Esophagus squamous epithelium (tissue), 5 donors: ENCODE data around the gene MYOZ2. TPM values are rescaled to one million over a fixed set of nuclear protein-coding genes. Genes with fewer than 3 reads are reported as not detected.

Experiments used
- DNase-seq: peaks from one replicate; lab custom pipeline; 2025; lab: John Stamatoyannopoulos, UW
- H3K27ac ChIP-seq, 4 donors: fragments of 200-600 bp; sonication (generic); one replicate each; pipeline ENCODE4 v1.5.1; 2016 to 2019; ENCODE audit warnings: mild to moderate bottlenecking in 1 of 4
- H3K27me3 ChIP-seq, 4 donors: fragments of 200-600 bp; sonication (generic); 1 replicate in 3 of 4; 2 replicates in 1 of 4; pipeline versions ENCODE4 v1.5.1 to v1.6.0; 2017 to 2021; ENCODE audit warnings: antibody characterized with exemption in 1 of 4
- H3K36me3 ChIP-seq, 3 donors: fragments of 200-600 bp; sonication (generic); one replicate each; pipeline ENCODE4 v1.5.1; 2016 to 2019
- H3K4me1 ChIP-seq, 3 donors: fragments of 200-600 bp; sonication (generic); one replicate each; pipeline ENCODE4 v1.5.1; 2017 to 2019
- H3K4me3 ChIP-seq, 4 donors: fragments of 200-600 bp; sonication (generic); 1 replicate in 3 of 4; 2 replicates in 1 of 4; pipeline ENCODE4 v1.5.1; 2016 to 2019; ENCODE audit warnings: mild to moderate bottlenecking in 2 of 4, moderate library complexity in 1 of 4
- H3K9me3 ChIP-seq, 3 donors: fragments of 200-600 bp; sonication (generic); one replicate each; pipeline ENCODE4 v1.5.1; 2016 to 2019
- POLR2A ChIP-seq, 4 donors: fragments of 450-650 bp; IDR thresholded peaks; one replicate each; pipeline ENCODE4 v1.6.1; 2017; ENCODE audit warnings: antibody characterized with exemption in 4 of 4, mild to moderate bottlenecking in 4 of 4, moderate library complexity in 3 of 4
- WGBS, 2 donors: methylation state at CpG; one replicate each; pipeline ENCODE4 v1.1.5; 2018; 5-methylcytosine and 5-hydroxymethylcytosine counted together
- intact Hi-C: fragments of 100-400 bp; cut with DNase I; formaldehyde crosslinking; loops from one replicate; pipeline ENCODE4 v1.15.0; 2022
- total RNA-seq, 4 donors: library from RNA; depleted of rRNA; stranded (reverse); fragments of >200 nt; gene quantifications; one replicate each; pipeline ENCODE4 v1.1.0, GENCODE V29; 2016
- TF ChIP-seq, protein P1 (sequence below), 6 experiments: fragments of 450-650 bp in 4 of 6; fragments of 200-600 bp in 2 of 6; sonication (generic) in 2 of 6; IDR thresholded peaks; one replicate each; pipeline ENCODE4 v1.5.1; 2016 to 2019; ENCODE audit warnings: antibody characterized with exemption in 6 of 6, mild to moderate bottlenecking in 4 of 6, moderate library complexity in 4 of 6
- donor health status: DM: yes; HTN: yes; CAD: no.

Gene MYOZ2
- total RNA-seq, 4 donors from 2014 or later: not detected

GRCh38 chr4:119221412-119221811, 85.8 kb downstream of the MYOZ2 start:
- no peak overlapping the region for H3K4me3 ChIP-seq
- TF ChIP-seq, protein P1, sequence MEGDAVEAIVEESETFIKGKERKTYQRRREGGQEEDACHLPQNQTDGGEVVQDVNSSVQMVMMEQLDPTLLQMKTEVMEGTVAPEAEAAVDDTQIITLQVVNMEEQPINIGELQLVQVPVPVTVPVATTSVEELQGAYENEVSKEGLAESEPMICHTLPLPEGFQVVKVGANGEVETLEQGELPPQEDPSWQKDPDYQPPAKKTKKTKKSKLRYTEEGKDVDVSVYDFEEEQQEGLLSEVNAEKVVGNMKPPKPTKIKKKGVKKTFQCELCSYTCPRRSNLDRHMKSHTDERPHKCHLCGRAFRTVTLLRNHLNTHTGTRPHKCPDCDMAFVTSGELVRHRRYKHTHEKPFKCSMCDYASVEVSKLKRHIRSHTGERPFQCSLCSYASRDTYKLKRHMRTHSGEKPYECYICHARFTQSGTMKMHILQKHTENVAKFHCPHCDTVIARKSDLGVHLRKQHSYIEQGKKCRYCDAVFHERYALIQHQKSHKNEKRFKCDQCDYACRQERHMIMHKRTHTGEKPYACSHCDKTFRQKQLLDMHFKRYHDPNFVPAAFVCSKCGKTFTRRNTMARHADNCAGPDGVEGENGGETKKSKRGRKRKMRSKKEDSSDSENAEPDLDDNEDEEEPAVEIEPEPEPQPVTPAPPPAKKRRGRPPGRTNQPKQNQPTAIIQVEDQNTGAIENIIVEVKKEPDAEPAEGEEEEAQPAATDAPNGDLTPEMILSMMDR (IDR thresholded peaks at IDR 0.05): no peak
- TF ChIP-seq POLR2A (IDR thresholded peaks at IDR 0.05): no peak
- H3K27me3 ChIP-seq: no peaks in the 10 kb centered on the region
- peaks cover 0 to 88% (median 6%) of the 10 kb centered on the region in 3 donors for H3K36me3 ChIP-seq
- H3K9me3 ChIP-seq: no peaks in the 10 kb centered on the region
- H3K27ac ChIP-seq: no peak overlapping the region
- WGBS, 2 donors: 89 to 95% methylated on average over 4 of the region's 4 CpGs
- peaks cover 0 to 10% (median 2%) of the 10 kb centered on the region in 3 donors for H3K4me1 ChIP-seq
- no peak for DNase-seq
- intact Hi-C loops: no loop called here

GRCh38 chr4:119227690-119228089, 92.1 kb downstream of the MYOZ2 start:
- H3K4me3 ChIP-seq: no peak overlapping the region
- no peak overlapping the region for H3K27ac ChIP-seq
- DNase-seq: no peak
- H3K9me3 ChIP-seq: no peaks in the 10 kb centered on the region
- peaks cover 0 to under 1% (median 0%) of the 10 kb centered on the region in 3 donors for H3K4me1 ChIP-seq
- intact Hi-C loops: no loop called here
- no peaks in the 10 kb centered on the region for H3K27me3 ChIP-seq
- H3K36me3 ChIP-seq: peaks cover 0 to 64% (median 0%) of the 10 kb centered on the region in 3 donors
- no peak for TF ChIP-seq POLR2A (IDR thresholded peaks at IDR 0.05)
- TF ChIP-seq, protein P1 (IDR thresholded peaks at IDR 0.05): no peak

GRCh38 chr4:119228406-119228805, 92.8 kb downstream of the MYOZ2 start:
- H3K4me3 ChIP-seq: no peak overlapping the region
- no peak for DNase-seq
- H3K27ac ChIP-seq: no peak overlapping the region
- H3K9me3 ChIP-seq: no peaks in the 10 kb centered on the region
- intact Hi-C loops: no loop called here
- H3K4me1 ChIP-seq: peaks cover 0 to 8% (median 2%) of the 10 kb centered on the region in 3 donors
- peaks cover 0 to 57% (median 0%) of the 10 kb centered on the region in 3 donors for H3K36me3 ChIP-seq
- no peak for TF ChIP-seq POLR2A (IDR thresholded peaks at IDR 0.05)
- TF ChIP-seq, protein P1 (IDR thresholded peaks at IDR 0.05): no peak
- H3K27me3 ChIP-seq: no peaks in the 10 kb centered on the region
- 93 to 98% methylated on average over 3 of the region's 3 CpGs for WGBS, 2 donors

DNA sequence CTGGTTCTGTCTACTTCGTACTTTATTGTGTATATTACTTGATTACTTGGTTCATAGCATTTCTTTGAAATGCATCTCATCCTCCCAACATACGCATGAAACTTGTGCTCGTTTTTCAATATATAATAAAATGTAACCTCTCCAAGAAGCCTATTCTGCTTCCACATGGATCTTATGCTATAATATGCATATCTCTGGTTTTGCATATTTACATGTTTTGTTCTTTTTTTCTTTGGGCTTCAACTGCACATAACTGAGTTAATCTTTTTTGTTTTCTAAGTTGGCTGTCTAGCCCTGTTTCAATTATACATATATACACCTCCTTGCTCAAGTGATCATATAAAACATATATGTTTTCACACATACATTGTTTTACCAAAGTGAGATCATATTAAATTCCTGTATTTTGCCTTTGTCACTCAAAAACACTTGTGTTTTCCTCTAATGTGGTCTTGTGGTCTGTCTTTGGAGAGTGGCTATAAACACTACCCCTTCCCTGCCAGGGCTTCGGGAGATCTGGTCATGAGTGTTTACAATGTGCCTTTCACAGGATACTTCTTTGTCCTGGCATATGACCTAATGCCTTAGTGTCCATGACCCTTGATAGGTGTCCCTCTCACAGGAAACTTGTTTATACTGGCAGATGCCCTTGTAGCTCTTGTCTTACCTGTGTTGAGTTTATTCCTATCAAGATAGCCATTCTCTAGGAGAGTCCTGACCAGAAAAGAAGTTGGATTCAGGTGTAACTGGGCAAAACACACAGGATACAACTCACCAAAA, 94.5 kb downstream of the MYOZ2 start:
- Histone ChIP-seq H3K27me3 (no peaks in the 10 kb centered on the region), H3K36me3 (peaks cover 0 to 45% (median 0%) of the 10 kb centered on the region in 3 donors), H3K4me1 (peaks cover 0 to 17% (median 10%) of the 10 kb centered on the region in 3 donors), H3K4me3 (no peak overlapping the region), H3K9me3 (no peaks in the 10 kb centered on the region), H3K27ac (no peak overlapping the region)
- TF ChIP-seq, protein P1 (IDR thresholded peaks at IDR 0.05): no peak
- no peak for TF ChIP-seq POLR2A (IDR thresholded peaks at IDR 0.05)
- intact Hi-C loops: no loop called here
- no peak for DNase-seq
- 87 to 92% methylated on average over 4 of the region's 4 CpGs for WGBS, 2 donors

DNA sequence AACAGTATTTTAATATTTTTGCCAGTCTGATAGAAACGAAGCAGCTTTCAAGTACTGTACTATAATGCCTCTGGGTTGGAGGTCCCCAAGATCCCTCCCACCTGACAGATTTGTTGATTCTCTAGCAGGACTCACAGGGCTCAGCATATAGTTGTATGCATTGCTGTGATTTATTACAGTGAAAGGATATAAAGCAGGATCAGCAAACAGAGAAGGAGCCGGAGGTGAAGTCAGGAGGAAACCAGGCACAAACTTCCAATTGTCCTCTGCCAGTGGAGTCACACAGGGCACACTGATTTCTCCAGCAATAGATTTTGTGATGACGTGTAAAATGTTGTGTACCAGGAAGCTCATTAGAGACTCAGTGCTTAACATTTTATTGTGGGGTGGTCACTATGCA, 95.9 kb downstream of the MYOZ2 start:
- Histone ChIP-seq H3K9me3 (no peaks in the 10 kb centered on the region), H3K4me1 (peaks cover 0 to 17% (median 10%) of the 10 kb centered on the region in 3 donors), H3K27me3 (no peaks in the 10 kb centered on the region), H3K36me3 (peaks cover 0 to 53% (median 2%) of the 10 kb centered on the region in 3 donors), H3K27ac (no peak overlapping the region), H3K4me3 (no peak overlapping the region)
- intact Hi-C loops: no loop called here
- 70 to 72% methylated on average over 3 of the region's 3 CpGs for WGBS, 2 donors
- no peak for TF ChIP-seq POLR2A (IDR thresholded peaks at IDR 0.05)
- TF ChIP-seq, protein P1 (IDR thresholded peaks at IDR 0.05): no peak
- no peak for DNase-seq
